Measurements from ENCODE around the gene ADGB.
"Not testable (repeated sequence)": the region's sequence is repeated elsewhere in the genome, so short reads cannot be mapped to it uniquely, and the experiment has no call there.

The ADGB gene

DNA sequence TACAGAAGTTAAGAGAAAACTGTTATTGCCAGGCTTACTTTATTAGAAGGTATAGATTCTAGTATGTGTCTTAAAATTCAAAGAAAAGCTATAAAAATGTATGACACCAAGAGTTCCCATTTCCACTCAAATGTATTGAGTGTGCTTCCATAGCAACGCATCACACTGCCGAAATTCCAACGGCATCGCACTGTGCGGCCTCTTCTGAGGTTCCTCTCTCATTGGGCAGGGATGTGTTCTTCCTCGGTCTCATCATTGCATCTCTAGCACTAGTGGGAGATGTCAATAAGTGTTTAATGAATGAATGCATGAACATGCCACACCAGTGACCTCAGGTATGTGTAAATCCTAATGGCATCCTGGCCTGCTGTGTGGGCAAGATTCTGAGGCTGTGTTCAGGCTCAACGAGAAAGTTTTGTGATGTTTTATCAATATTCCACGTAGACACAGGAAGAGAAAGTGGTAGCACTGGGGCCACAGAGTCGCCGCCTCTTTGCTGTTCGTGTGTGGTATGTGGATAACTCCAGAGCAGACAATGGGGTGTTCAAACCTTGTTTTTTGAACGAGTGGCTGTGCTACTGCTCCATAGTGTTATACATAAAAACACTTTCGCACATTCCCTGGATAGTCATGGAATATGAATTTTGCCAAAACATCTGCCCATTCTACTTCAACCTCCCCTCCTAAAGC lies 171.6 kb downstream of the ADGB start:
- no peak for DNase-seq

DNA sequence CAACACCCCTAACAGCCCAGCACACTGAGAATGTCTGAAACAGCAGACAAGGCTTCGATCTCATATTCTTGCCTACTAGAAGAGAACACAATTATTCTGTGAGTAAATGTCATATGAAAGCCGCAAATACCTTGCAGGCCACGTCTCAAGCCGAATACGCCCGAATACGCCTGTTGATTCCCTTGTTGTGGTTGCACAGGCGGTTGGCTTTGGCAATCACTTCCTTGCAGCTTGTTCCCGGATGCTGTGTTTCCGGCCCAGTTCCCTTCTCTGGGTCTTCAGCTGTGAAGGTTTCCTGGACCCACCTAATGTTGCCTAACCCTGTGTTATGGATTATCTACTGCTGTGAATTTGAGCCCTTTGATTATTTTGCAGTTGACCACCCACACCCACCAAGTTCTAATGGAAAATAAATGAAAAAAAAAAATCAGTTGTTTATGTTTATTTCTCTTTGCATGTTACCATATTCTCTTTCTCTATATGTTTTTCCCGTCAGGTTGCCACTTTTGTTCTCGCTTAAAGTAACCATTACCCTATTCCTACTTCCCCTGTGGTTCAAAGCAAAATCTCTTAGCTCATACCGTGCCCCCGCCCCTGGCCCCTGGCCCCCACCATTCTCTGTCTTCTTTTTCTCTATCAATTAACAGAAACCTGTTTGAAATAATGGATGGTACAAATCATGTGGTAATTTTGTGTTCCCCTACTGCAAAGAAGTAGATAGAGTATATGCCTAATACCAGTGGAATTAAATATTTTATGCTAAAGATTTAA lies 172.4 kb downstream of the ADGB start:
- peak; percentile 52 for DNase-seq

DNA sequence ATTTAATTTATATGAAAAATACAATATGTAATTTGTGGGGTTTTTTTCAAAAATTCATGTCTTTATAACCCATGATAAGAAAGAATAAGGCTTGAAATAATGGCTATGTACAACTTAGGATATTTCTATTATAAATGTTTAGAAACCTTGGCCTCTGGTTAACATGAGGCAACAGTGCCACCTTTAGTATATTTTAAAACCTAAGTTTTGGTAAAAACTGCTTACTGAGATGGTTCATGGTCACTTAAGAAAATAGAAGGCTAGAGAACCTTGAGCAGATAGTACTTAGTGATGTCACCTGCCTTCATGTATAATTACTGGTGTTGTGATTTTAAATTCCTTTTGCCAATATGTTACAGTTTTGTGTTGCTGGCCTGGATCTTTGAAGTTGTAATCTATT lies 176.4 kb downstream of the ADGB start:
- no peak for DNase-seq

DNA sequence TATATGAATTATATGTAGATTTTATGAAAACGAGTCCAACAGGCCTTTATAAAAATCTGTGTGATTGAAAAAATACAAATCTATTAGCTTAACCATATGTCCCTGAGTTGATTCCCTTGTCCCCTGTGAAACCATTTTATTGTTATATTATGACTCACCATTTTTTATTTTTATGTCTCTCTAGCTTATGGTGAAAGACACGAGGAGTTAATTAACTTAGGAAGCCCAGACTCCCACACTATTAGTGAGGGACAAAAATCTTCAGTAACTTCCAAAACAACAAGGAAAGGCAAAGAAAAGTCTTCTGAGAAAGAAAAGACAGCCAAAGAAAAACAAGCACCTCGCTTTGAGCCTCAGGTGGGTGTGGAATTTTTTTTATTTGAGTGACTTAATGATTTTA lies 183.1 kb downstream of the ADGB start:
- DNase-seq: no peak

DNA sequence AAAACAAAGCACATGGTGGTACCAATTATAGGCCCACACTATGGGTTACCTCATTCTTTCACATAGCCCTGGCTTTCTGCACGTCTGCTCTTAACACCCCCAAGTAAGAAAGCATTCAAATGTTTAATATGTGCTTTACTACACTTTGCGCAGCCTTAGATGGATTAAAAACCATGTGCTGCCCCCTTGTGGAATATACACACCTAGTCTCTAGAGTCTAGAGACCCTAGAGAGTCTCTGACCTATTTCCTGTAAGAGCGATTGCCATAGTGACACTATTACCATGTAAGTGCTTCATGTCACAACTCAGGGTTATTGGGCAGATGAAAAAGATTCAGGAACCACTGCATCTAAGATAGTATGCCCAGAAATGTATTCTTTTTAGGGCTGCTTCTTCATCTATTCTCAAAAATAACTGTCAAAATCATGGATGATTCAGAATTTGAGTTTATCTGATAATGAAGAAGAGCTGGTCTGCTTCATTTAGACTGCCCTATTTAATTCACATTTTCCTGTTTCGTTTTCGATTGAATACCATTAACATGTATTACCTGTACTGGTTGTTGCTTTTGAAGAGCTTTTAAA lies 186.3 kb downstream of the ADGB start:
- DNase-seq: no peak

DNA sequence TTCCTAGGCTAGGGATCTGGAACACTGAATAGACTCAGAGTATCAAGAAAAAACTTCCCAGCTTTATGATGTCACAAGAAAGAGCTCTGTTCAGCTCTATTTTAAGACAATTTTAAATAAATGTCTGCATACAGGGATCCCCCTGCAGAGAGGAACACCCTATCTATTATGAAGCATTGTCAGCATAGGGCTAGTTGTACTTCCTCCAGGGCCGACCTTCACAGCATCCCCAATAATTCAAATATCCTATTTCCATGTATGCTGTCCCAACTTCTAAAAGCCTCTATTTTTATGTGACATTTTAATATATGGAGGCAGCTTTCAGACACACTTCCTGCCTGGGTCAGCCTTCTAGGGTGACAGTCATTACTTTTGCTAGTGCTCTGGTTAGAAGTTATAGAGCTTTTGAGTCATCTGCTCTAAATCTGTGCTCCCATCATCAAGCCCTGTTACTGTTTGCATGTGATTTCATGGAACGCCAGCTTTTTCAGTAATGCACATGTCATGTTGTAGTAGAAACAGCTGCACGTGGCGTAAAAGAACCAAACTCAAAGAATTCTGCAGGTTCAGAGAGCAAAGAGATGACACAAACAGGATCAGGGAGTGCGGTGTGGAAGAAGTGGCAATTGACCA lies 189.2 kb downstream of the ADGB start:
- DNase-seq: no peak

DNA sequence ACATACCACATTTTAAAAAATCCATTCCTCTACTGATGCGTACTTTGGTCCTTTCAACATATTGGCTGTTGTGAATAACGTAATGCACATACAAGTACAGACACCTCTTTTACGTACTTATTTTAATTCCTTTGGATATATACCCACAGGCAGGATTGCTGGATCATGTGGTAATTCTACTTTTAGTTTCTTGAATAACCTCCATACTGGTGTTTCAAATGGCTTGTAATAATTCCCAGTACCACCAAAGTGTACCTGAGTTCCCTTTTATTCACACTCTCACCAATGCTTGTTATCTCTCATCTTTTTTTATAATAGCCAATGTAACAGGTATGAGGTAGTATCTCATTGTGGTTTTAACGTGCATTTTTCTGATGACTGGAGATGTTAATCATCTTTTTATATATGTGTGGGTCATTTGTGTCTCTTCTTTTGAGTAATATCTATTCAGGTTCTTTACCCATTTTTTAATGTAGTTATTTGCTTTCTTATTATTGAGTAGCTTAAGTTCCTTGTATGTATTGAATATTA lies 191.9 kb downstream of the ADGB start:
- no peak for DNase-seq

DNA sequence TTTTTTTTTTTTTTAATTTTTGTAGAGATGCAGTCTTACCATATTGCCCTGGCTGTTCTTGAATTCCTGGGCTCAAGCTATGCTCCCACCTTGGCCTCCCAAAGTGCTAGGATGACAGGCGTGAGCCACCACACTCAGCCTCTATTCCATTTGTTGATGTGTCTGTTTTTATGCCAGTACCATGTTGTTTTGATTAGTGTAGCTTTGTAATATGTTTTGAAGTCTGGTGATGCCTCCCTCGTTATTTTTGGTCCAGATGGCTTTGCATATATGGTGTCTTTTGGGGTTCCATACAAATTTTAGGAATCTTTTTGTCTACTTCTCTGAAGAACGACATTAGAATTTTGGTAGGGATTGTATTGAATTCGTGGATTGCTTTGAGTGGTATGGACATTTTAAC lies 193.2 kb downstream of the ADGB start:
- no peak for DNase-seq

DNA sequence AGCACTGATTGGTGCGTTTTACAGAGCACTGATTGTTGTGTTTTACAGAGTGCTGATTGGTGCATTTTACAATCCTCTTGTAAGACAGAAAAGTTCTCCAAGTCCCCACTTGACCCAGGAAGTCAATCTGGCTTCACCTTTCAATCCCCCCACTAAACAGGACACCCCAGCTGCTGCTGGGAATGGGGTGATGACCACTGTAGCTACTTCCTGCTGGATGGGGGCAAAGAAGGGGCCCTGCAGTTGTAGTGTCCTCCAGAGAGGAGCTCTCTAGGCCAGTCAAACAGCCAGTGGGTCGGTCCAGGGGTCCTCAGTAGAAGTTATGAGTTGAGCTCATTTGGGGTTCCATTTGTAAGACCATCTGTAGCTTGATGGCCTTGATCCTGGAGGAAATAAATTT lies 194.4 kb downstream of the ADGB start:
- not testable (repeated sequence) for DNase-seq

DNA sequence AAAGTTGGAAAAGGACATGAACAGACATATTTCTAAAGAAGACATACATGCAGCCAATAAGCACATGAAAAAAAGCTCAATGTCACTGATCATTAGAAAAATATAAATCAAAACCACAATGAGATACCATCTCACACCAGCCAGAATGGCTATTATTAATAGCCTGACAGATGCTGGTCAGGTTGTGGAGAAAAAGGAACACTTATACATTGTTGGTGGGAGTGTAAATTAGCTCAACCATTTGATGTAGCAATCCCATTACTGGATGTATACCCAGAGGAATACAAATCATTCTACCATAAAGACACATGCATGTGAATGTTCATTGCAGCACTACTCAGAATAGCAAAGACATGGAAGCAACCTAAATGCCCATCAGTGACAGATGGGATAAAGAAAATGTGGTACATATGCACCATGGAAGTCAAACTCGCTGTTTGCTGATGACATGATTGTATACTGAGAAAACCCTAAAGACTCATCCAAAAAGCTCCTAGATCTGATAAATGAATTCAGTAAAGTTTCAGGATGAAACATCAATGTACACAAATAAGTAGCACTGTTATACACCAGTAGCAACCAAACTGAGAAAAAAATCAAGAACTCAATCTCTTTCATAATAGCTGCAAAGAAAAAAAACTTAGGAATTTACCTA lies 196.8 kb downstream of the ADGB start:
- DNase-seq: no peak

DNA sequence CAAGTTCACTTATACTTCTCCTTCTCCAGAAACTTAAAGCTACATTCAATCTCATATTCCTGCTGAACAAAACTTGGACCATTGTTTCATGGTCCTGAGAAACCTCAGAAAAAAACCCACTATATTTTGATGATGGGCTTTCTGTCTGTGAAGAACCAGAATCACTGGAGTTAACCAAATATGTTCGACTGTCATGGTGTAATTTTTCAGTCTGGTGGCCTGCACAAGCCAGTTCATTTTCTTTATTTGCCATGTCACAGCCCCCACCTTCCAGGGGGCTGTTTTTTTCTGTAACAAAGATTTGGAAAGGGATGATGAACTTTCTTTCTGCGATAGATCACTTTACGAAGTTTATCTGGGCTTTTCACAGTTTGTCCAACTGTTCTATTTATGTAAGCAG lies 204.4 kb downstream of the ADGB start:
- not testable (repeated sequence) for DNase-seq

DNA sequence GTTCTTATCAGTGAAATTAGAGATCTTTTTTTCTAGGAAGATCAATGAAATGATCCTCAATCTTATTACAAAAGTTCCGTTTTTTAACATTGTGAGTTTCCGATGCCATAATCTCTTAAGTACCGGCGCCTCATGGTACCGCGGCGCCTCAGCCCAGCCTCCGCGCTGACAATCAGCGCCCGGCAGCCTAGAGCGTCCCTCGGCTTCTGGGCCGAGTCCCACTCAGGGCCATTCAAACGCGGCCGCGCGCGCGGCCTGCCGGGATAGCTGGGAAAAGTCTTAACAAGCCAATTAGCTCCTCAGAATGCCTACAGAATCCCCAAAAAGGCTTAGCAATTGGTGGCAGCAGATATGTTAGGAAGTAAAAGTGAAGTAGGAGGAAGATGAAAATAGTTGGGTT lies 204.8 kb downstream of the ADGB start:
- no peak for DNase-seq

DNA sequence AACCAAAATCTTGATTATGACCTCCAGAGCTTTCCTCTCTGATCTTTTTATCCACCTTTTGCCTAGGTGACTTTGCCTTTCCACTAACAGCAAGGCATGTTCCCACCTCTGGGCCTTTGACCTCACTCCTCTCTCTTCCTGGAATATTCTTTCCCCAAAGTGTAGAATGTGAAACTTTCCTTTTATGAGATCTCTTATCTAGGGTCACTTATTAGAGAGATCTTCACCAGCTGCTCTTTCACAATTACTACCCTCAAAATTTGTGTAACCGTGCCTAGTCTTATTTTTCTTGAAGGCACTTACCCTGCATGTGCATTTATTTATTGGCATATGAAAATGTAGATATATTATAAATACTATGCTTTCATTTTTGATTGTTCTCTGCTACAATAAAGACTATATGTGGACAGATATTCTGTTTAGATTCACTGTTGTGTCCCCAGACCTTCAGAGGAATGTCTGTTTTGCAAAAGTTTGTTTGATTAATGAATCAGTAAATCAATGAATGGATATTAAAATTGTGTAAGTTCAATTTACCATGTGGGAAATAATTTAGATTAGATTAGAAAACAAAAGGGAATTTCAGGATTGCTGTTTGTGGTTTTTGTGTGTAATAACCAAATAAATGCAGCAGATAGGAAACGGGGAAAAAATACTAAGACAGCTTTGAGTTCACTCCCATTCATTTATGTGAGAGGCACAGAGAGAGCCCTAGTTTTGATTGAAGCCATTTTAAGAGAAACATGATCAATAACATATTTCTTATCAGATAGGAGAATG lies 207.0 kb downstream of the ADGB start:
- DNase-seq: no peak

DNA sequence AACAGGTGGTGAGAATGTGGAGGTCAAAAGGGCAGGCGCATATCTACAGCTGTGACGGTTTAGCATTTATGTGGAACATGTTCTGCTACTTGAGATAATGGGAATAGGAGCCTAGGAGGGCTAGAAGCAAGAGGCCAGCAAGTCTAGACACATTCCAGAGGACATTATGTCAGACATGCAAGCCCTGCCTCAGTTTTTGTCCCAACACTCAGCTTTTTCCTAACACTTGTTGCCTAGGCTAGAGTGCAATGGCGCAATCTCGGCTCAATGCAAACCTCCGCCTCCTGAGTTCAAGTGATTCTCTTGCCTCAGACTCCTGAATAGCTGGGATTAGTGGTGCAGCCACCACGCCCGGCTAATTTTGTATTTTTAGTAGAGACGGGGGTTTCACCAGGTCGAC lies 210.2 kb downstream of the ADGB start:
- DNase-seq: not testable (repeated sequence)

DNA sequence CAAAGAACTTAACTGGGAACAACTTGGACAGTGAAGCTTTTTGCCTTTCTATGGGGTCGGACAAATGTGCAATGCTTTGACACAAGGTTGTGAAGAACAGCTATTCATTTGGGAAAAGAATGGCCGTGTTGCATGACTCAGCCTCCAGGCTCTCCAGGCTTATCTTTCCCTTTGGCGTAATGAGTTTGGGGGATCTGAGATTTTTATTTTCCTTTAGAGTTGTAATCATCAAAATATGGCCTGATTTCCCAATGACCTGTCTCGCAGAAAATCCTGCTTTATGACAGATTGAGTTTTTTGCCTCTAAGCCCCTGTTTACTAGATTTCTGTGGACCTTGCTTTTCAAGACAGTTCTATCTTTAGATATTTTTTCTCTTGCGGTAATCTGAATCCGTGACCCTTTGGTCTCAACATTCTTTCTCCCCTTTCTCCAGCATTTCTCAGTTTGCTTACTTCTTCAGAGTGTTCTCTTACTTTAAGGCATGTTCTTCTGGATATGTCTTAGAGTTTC lies 214.1 kb downstream of the ADGB start:
- DNase-seq: not testable (repeated sequence)

DNA sequence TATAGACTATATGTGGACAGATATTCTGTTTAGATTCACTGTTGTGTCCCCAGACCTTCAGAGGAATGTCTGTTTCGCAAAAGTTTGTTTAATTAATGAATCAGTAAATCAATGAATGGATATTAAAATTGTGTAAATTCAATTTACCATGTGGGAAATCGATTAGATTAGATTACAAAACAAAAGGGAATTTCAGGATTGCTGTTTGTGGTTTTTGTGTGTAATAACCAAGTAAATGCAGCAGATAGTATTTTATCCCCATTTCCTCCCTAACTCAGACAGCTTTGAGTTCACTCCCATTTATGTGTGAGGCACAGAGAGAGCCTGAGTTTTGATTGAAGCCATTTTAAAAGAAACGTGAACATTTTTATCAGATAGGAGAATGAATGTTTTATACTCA lies 214.8 kb downstream of the ADGB start:
- no peak for DNase-seq

DNA sequence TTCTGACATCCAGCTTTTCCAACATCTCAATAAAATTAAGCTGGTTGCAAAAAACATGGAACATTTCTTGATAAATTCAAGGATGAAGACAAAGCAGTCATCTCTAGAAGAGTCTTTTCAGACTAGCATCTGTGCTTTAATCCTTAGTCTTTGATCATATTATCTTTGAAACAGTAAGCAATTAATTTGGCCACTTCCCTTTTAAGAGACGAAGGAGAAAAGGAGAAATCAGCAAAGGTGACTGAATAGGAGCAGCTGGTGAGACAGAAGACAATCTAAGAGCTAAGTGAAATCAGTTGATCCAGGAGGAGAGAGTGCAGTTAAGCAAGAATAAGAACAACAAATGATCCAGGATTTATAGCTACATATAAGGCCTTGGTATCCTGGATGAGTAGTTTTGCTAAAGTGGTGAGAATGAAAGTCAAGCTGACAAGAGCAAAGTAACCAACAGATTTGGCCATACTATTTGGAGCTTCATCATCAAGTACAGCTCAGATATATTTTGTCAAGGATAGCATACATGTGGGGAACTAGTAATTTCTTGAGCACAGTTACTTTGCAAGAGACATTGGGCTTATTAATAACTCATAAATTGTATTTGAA lies 215.5 kb downstream of the ADGB start:
- no peak for DNase-seq

DNA sequence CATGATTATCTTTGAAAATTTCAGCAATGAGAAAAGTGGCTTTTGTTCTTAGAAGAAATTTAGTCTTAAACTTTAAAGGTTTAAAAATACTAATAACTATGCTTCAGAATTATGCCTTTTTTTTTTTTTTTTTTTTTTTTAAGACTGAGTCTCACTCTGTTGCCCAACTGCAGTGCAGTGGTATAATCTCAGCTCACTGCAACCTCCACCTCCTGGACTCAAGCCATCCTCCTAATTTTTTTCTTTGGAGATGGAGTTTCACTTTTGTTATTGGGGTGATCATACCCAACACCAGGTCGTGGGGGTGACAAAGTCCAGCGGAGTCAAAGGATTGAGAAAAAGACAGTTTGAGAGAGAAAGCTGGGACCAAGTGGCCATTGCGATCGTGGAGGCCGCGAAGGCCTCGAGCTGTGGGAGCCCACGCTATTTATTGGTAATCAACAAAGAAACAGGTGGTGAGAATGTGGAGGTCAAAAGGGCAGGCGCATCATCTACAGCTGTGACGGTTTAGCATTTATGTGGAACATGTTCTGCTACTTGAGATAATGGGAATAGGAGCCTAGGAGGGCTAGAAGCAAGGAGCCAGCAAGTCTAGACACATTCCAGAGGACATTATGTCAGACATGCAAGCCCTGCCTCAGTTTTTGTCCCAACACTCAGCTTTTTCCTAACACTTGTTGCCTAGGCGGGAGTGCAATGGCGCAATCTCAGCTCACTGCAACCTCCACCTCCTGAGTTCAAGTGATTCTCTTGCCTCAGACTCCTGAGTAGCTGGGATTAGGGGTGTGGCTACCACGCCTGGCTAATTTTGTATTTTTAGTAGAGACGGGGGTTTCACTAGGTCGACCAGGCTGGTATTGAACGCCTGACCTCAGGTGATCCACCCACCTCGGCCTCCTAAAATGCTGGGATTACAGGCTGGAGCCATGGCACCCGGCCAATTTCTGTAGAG lies 217.0 kb downstream of the ADGB start:
- not testable (repeated sequence) for DNase-seq

DNA sequence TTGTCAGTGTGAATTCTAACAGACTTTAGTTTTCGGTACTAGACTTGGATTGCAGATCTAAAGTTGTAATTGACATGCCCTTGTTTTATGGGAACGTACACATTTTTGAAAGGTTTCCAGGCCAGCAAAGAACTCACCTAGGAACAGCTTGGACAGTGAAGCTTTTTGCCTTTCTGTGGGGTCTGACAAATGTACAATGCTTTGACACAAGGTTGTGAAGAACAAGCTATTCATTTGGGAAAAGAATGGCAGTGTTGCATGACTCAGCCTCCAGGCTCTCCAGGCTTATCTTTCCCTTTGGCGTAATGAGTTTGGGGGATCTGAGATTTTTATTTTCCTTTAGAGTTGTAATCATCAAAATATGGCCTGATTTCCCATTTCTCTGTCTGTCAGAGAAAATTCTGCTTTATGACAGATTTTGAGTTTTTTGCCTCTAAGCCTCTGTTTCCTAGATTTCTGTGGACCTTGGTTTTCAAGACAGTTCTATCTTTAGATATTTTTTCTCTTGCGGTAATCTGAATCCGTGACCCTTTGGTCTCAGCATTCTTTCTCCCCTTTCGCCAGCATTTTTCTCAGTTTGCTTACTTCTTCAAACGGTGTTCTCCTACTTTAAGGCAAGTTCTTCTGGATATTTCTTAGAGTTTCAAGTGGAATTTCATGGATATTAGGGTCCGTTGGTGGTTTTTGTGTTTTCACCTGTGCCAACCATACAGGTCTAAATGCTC lies 221.0 kb downstream of the ADGB start:
- no peak for DNase-seq
